ENCODE measurements around the gene MED16. TPM values are rescaled to one million over a fixed set of nuclear protein-coding genes. Genes with fewer than 3 reads are reported as not detected.
"Not testable (repeated sequence)": the region's sequence is repeated elsewhere in the genome, so short reads cannot be mapped to it uniquely, and the experiment has no call there.

The MED16 gene
- total and polyA plus RNA-seq, 9 donors: 0.62 to 75.4 (median 52.3) TPM

DNA sequence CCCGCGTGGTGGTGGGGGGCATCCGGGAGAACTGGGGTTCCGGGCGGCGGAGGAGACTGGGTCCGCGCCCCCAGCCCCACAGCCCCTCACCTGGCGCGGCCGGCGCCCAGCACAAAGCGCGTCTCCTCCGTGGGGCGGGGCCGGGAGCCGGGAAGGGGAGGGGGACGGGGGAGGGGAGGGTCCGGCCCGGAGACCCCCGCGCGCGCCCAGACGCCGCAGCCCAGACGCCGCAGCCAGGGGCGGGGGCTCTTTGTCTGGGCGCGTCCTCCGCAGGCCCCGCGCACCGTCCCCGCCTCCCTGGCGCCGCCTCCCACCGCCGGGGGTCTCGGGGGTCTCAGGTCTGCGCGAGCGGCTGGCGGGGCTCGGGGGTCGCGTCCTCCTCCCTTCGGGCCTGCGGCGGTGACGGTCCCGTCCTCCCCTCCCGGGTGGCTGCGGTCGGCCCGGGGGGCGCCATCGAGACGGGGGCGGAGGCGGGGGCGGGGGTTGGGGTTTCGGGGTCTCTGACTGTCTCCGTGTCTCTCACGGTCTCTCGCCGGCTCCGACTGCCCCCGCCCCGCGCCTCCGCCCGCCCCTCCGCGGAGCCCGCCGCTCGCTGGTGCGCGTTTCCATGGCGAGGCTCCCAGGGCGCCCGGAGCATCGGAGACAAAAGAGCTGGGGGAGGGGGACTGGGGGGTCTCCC is 71.0 kb downstream of the MED16 start, which contains the start of gene PLPPR3:
Gene PLPPR3, minus strand, starts transcription at position 131 of the 679 bp plus-strand sequence. CDS start 396 bp downstream, outside the sequence.
- H3K4me1 ChIP-seq (ENCODE audit: insufficient read depth): peaks cover 2% of the 10 kb centered on the region
- DNase-seq: no peak
- 1% methylated on average over 32 to 81 of the region's 86 CpGs; no CpG with 5 or more reads in 1 of the 3 donors for WGBS, 3 donors

DNA sequence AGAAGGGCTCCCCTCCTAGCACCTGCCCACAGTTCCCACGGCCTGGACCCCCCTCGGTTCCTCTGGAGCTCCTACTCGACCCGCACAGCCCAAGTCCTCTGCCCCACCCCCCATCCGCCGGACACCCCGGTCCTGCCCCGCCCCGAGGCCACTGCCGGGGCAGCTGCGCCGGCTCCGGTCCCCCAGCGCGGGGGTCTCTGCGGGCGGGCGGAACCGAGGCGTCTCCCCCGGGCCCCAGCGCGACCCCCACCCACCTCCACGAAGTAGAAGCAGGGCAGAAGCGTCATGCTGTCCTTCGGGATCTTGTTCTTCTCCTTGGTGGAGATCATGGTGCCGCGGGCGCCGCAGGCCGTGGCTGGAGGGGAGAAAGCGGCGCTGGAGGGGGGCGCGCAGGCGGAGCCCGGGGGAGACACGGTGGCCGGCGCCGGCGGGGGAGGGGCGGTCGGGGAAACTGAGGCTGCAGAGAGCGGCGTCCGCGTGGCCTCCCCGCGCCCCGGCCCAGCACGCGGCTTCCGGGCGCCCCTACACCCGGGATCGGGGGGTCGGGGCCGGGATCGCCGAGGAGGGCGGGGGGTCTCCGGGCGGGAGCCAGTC is 71.7 kb downstream of the MED16 start:
- Histone ChIP-seq H3K4me3 (no peak overlapping the region), H3K36me3 (no peaks in the 10 kb centered on the region), H3K27me3 (no peaks in the 10 kb centered on the region), H3K4me1 (ENCODE audit: insufficient read depth) (peaks cover 2% of the 10 kb centered on the region), H3K9me3 (no peaks in the 10 kb centered on the region), H3K27ac (no peak overlapping the region)
- DNase-seq: peak in 2 of 5 donors; percentile 28 to 36
- TF ChIP-seq EP300 (IDR thresholded peaks at IDR 0.05) (no peak), POLR2A (IDR thresholded peaks at IDR 0.05) (no peak)
- TF ChIP-seq, protein P1, sequence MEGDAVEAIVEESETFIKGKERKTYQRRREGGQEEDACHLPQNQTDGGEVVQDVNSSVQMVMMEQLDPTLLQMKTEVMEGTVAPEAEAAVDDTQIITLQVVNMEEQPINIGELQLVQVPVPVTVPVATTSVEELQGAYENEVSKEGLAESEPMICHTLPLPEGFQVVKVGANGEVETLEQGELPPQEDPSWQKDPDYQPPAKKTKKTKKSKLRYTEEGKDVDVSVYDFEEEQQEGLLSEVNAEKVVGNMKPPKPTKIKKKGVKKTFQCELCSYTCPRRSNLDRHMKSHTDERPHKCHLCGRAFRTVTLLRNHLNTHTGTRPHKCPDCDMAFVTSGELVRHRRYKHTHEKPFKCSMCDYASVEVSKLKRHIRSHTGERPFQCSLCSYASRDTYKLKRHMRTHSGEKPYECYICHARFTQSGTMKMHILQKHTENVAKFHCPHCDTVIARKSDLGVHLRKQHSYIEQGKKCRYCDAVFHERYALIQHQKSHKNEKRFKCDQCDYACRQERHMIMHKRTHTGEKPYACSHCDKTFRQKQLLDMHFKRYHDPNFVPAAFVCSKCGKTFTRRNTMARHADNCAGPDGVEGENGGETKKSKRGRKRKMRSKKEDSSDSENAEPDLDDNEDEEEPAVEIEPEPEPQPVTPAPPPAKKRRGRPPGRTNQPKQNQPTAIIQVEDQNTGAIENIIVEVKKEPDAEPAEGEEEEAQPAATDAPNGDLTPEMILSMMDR (IDR thresholded peaks at IDR 0.05): no peak
- intact Hi-C loops (cut with DNase I): no loop called here
- whole genome bisulfite sequencing, 3 donors: 1 to 2% (median 1%) methylated on average over 33 to 64 of the region's 64 CpGs

More for the DNA sequence above, 71.0 kb downstream of the MED16 start, which contains the start of gene PLPPR3:
- Histone ChIP-seq H3K9me3 (no peaks in the 10 kb centered on the region), H3K27me3 (no peaks in the 10 kb centered on the region), H3K27ac (no peak within 1 kb of the TSS), H3K36me3 (no peaks in the 10 kb centered on the region), H3K4me3 (no peak within 1 kb of the TSS)
- intact Hi-C loops (cut with DNase I): no loop called here
- TF ChIP-seq, protein P1 (IDR thresholded peaks at IDR 0.05): no peak
- TF ChIP-seq POLR2A (IDR thresholded peaks at IDR 0.05): no peak
- TF ChIP-seq EP300 (IDR thresholded peaks at IDR 0.05): no peak

DNA sequence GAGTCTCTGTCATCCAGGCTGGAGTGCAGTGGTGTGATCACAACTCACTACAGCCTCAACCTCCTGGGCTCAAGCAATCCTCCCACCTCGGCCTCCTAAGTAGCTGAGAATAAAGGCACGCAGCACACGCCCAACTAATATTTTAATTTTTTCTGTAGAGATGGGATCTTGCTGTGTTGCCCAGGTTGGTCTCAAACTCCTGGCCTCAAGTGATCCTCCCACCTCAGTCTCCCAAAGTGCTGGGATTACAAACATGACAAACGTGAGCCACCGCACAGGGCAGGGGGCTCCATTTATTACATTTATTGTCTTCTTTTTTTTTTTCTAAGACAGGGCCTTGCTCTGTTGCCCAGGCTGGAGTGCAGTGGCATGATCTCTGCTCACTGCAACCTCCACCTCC is 72.8 kb downstream of the MED16 start:
- H3K4me3 ChIP-seq; DNase-seq; intact Hi-C loops (cut with DNase I); H3K27ac ChIP-seq; H3K27me3 ChIP-seq; H3K9me3 ChIP-seq; H3K36me3 ChIP-seq; H3K4me1 ChIP-seq (ENCODE audit: insufficient read depth): not testable (repeated sequence)
- 94 to 97% (median 96%) methylated on average over 5 of the region's 5 CpGs for WGBS, 3 donors

Small RNA genes within 50 kb of the gene (small RNA-seq; reads per million reads assigned to genes)
- gene RNU6-9: not detected

Other genes starting within 250 kb of the MED16 start
- 10 to 100 TPM; 26.6 to 52.2 (median 34.5) TPM for gene RNF126, start 230.0 kb downstream of the MED16 start, total RNA-seq
- gene RNF126, start 230.0 kb downstream of the MED16 start, polyA plus RNA-seq: 10 to 100 TPM in 1 of 2 donors, 1 to 10 TPM in 1; 1.5 to 29.4 TPM
- gene FSTL3, start 216.8 kb downstream of the MED16 start, total RNA-seq: 100 to 1,000 TPM in 1 of 7 donors, 10 to 100 TPM in 6; 21.3 to 141 (median 45.7) TPM
- 10 to 100 TPM; 16.9 to 22.6 TPM for gene FSTL3, start 216.8 kb downstream of the MED16 start, polyA plus RNA-seq
- under 1 TPM in 1 of 7 donors, not detected in 6; 0.33 TPM for gene PRSS57, start 197.7 kb downstream of the MED16 start, total RNA-seq
- gene PRSS57, start 197.7 kb downstream of the MED16 start, polyA plus RNA-seq: under 1 TPM in 1 of 2 donors, not detected in 1; 0.07 TPM
- gene PALM, start 184.3 kb downstream of the MED16 start, total RNA-seq: 100 to 1,000 TPM in 5 of 7 donors, 10 to 100 TPM in 2; 36.1 to 169 (median 126) TPM
- 10 to 100 TPM in 1 of 2 donors, 1 to 10 TPM in 1; 2.9 to 66.9 TPM for gene PALM, start 184.3 kb downstream of the MED16 start, polyA plus RNA-seq
- 10 to 100 TPM in 1 of 7 donors, 1 to 10 TPM in 3, under 1 TPM in 3; 0.08 to 44.0 (median 1.4) TPM for gene MISP, start 142.1 kb downstream of the MED16 start, total RNA-seq
- under 1 TPM; 0.12 to 0.19 TPM for gene MISP, start 142.1 kb downstream of the MED16 start, polyA plus RNA-seq
- gene PTBP1, start 95.7 kb downstream of the MED16 start, total RNA-seq: 100 to 1,000 TPM in 6 of 7 donors, 10 to 100 TPM in 1; 73.4 to 312 (median 233) TPM
- 100 to 1,000 TPM in 1 of 2 donors, 10 to 100 TPM in 1; 94.4 to 112 TPM for gene PTBP1, start 95.7 kb downstream of the MED16 start, polyA plus RNA-seq
- 10 to 100 TPM in 1 of 7 donors, 1 to 10 TPM in 1, under 1 TPM in 3, not detected in 2; 0.36 to 11.4 (median 0.80) TPM for gene PLPPR3, start 71.2 kb downstream of the MED16 start, total RNA-seq
- under 1 TPM; 0.18 to 0.24 TPM for gene PLPPR3, start 71.2 kb downstream of the MED16 start, polyA plus RNA-seq
- 1 to 10 TPM in 1 of 7 donors, not detected in 6; 1.0 TPM for gene AZU1, start 65.3 kb downstream of the MED16 start, total RNA-seq
- gene AZU1, start 65.3 kb downstream of the MED16 start, polyA plus RNA-seq: under 1 TPM in 1 of 2 donors, not detected in 1; 0.11 TPM
- gene PRTN3, start 52.2 kb downstream of the MED16 start, total RNA-seq: under 1 TPM in 1 of 7 donors, not detected in 6; 0.41 TPM
- not detected for gene PRTN3, start 52.2 kb downstream of the MED16 start, polyA plus RNA-seq
- gene ELANE, start 40.9 kb downstream of the MED16 start, total RNA-seq: under 1 TPM in 3 of 7 donors, not detected in 4; 0.27 to 0.72 (median 0.34) TPM
- gene ELANE, start 40.9 kb downstream of the MED16 start, polyA plus RNA-seq: under 1 TPM in 1 of 2 donors, not detected in 1; 0.59 TPM
- gene CFD, start 33.5 kb downstream of the MED16 start, total RNA-seq: 100 to 1,000 TPM in 2 of 7 donors, 10 to 100 TPM in 3, 1 to 10 TPM in 2; 3.8 to 287 (median 25.3) TPM
- 100 to 1,000 TPM in 1 of 2 donors, 10 to 100 TPM in 1; 39.2 to 335 TPM for gene CFD, start 33.5 kb downstream of the MED16 start, polyA plus RNA-seq
- gene RNU6-9, start 297 bp upstream of the MED16 start, total RNA-seq: not detected
- gene RNU6-9, start 297 bp upstream of the MED16 start, polyA plus RNA-seq: not detected
- gene R3HDM4, start 20.0 kb upstream of the MED16 start, total RNA-seq: 10 to 100 TPM; 13.1 to 43.0 (median 31.2) TPM
- 10 to 100 TPM in 1 of 2 donors, 1 to 10 TPM in 1; 8.7 to 29.5 TPM for gene R3HDM4, start 20.0 kb upstream of the MED16 start, polyA plus RNA-seq
- under 1 TPM in 2 of 7 donors, not detected in 5; 0.28 to 0.90 TPM for gene KISS1R, start 24.1 kb upstream of the MED16 start, total RNA-seq
- gene KISS1R, start 24.1 kb upstream of the MED16 start, polyA plus RNA-seq: not detected
- gene ARID3A, start 32.8 kb upstream of the MED16 start, total RNA-seq: 1 to 10 TPM; 2.1 to 8.1 (median 5.2) TPM
- 1 to 10 TPM; 1.1 to 1.6 TPM for gene ARID3A, start 32.8 kb upstream of the MED16 start, polyA plus RNA-seq
- gene WDR18, start 91.2 kb upstream of the MED16 start, total RNA-seq: 10 to 100 TPM; 19.4 to 45.6 (median 31.2) TPM
- 10 to 100 TPM in 1 of 2 donors, 1 to 10 TPM in 1; 3.5 to 24.3 TPM for gene WDR18, start 91.2 kb upstream of the MED16 start, polyA plus RNA-seq
- 1 to 10 TPM in 1 of 7 donors, under 1 TPM in 4, not detected in 2; 0.22 to 7.4 (median 0.32) TPM for gene GRIN3B, start 107.2 kb upstream of the MED16 start, total RNA-seq
- under 1 TPM in 1 of 2 donors, not detected in 1; 0.07 TPM for gene GRIN3B, start 107.2 kb upstream of the MED16 start, polyA plus RNA-seq
- 100 to 1,000 TPM; 105 to 196 (median 127) TPM for gene TMEM259, start 127.9 kb upstream of the MED16 start, total RNA-seq
- gene TMEM259, start 127.9 kb upstream of the MED16 start, polyA plus RNA-seq: 100 to 1,000 TPM in 1 of 2 donors, 10 to 100 TPM in 1; 26.0 to 162 TPM
- not detected for gene RNU6-2, start 128.3 kb upstream of the MED16 start, total RNA-seq
- gene RNU6-2, start 128.3 kb upstream of the MED16 start, polyA plus RNA-seq: not detected
- 100 to 1,000 TPM in 6 of 7 donors, 10 to 100 TPM in 1; 60.6 to 438 (median 210) TPM for gene CNN2, start 133.4 kb upstream of the MED16 start, total RNA-seq
- gene CNN2, start 133.4 kb upstream of the MED16 start, polyA plus RNA-seq: 100 to 1,000 TPM in 1 of 2 donors, 10 to 100 TPM in 1; 90.6 to 159 TPM
- gene ABCA7, start 146.9 kb upstream of the MED16 start, total RNA-seq: 10 to 100 TPM in 1 of 7 donors, 1 to 10 TPM in 6; 1.5 to 10.5 (median 2.6) TPM
- 1 to 10 TPM; 1.4 to 1.9 TPM for gene ABCA7, start 146.9 kb upstream of the MED16 start, polyA plus RNA-seq
- gene ARHGAP45, start 174.0 kb upstream of the MED16 start, total RNA-seq: 10 to 100 TPM in 2 of 7 donors, 1 to 10 TPM in 5; 2.7 to 10.6 (median 8.9) TPM
- gene ARHGAP45, start 174.0 kb upstream of the MED16 start, polyA plus RNA-seq: 1 to 10 TPM; 1.0 to 5.1 TPM
- 100 to 1,000 TPM in 5 of 7 donors, 10 to 100 TPM in 2; 88.2 to 157 (median 140) TPM for gene POLR2E, start 202.2 kb upstream of the MED16 start, total RNA-seq
- gene POLR2E, start 202.2 kb upstream of the MED16 start, polyA plus RNA-seq: 100 to 1,000 TPM in 1 of 2 donors, 10 to 100 TPM in 1; 11.1 to 119 TPM
- 100 to 1,000 TPM; 189 to 309 (median 247) TPM for gene GPX4, start 210.8 kb upstream of the MED16 start, total RNA-seq
- 100 to 1,000 TPM; 239 to 450 TPM for gene GPX4, start 210.8 kb upstream of the MED16 start, polyA plus RNA-seq